H1 (cell line): ENCODE measurements around the gene TPRN. TPM values are rescaled to one million over a fixed set of nuclear protein-coding genes. Genes with fewer than 3 reads are reported as not detected.

Experiments used
- BCL11A ChIP-seq, 2 experiments: IDR thresholded peaks; one replicate each; pipeline ENCODE4 v1.6.1; 2011; ENCODE audit warnings: low read depth in 2 of 2, low read length in 2 of 2, mild to moderate bottlenecking in 2 of 2
- SAP30 ChIP-seq: fragments of 300-600 bp; sonication (generic); IDR thresholded peaks from 2 replicates; pipeline ENCODE4 v1.7.1; 2012; ENCODE audit warnings: low read length, moderate library complexity, mild to moderate bottlenecking, inconsistent platforms; ENCODE audit not compliant: insufficient read depth, insufficient replicate concordance
- TAF7 ChIP-seq: optimal IDR thresholded peaks from 2 replicates; pipeline ENCODE3; 2011; ENCODE audit warnings: low read depth, mild to moderate bottlenecking, inconsistent platforms, low read length, moderate library complexity, borderline replicate concordance
- polyA plus RNA-seq, 7 experiments: library from polyadenylated mRNA; depleted of rRNA in 3 of 7; stranded (reverse) in 5 of 7; unstranded in 2 of 7; fragments of >200 nt in 5 of 7; fragments of 200-250 nt in 2 of 7; gene quantifications; 1 replicate in 5 of 7; 2 replicates in 1 of 7; 4 replicates in 1 of 7; pipeline versions ENCODE4 v1.2.1 to v1.2.3, GENCODE V29; 2011 to 2013; ENCODE audit warnings: missing spikeins in 2 of 7, mixed read lengths in 2 of 7
- total RNA-seq: library from RNA; stranded (reverse); fragmentation: NEBNext Ultra II Directional; extraction: Animal tissue kit (Norgen Biotek cat#: 25700); gene quantifications from 2 replicates; pipeline ENCODE4 v1.2.1, GENCODE V29; 2021

TPRN gene
- total and polyA plus RNA-seq, 2 of the 8 experiments (the other 6 are each of a cell fraction or from before 2014, with no cell fraction given), result 9.7 to 23.2 TPM

- TF ChIP-seq BCL11A (IDR thresholded peaks at IDR 0.05; ENCODE audit: low read depth in 2 of 2, low read length in 2 of 2), result no peak
- no peak for TF ChIP-seq SAP30
- no peak for TF ChIP-seq TAF7
- TF ChIP-seq, all 59 proteins: peak for 0
These were observed 31.0 kb upstream of the TPRN start (continued) for GRCh38 chr9:137231372-137232039.
